ENCODE measurements around the gene COL7A1.

COL7A1 gene

GRCh38 chr3:48637305-48637704 is 42.2 kb upstream of the COL7A1 start:
- Histone ChIP-seq H3K9me3 (replicated peaks in 1 of 2; ENCODE audit: control insufficient read depth in 2 of 2, insufficient read depth in 1 of 2, low read depth in 1 of 2, low read length in 2 of 2) (no peaks in the 10 kb centered on the region), H3K4me1 (ENCODE audit: control insufficient read depth in 2 of 2, insufficient read depth in 1 of 2, low read depth in 1 of 2, low read length in 2 of 2) (peaks cover 13 to 22% of the 10 kb centered on the region in 2 donors), H2BK12ac (ENCODE audit: low read length) (no peak overlapping the region), H3K27ac (replicated peaks; ENCODE audit: low read length) (no peak overlapping the region), H3K18ac (ENCODE audit: low read length) (no peak overlapping the region), H3K14ac (ENCODE audit: low read length) (no peak overlapping the region), H3K4ac (ENCODE audit: low read length) (no peak overlapping the region), H3K4me2 (ENCODE audit: insufficient read depth, low read length, poor library complexity, severe bottlenecking) (no peak overlapping the region), H3K36me3 (replicated peaks in 1 of 2; ENCODE audit: control insufficient read depth in 2 of 2, insufficient read depth in 2 of 2, low read length in 2 of 2) (peaks cover 35 to 65% of the 10 kb centered on the region in 2 donors), H2AFZ (ENCODE audit: low read length) (no peak overlapping the region), H2AK5ac (ENCODE audit: low read depth, low read length) (no peak overlapping the region), H2BK120ac (ENCODE audit: low read depth, low read length) (no peak overlapping the region), H4K91ac (ENCODE audit: low read depth, low read length, poor library complexity) (no peak overlapping the region), H3K27me3 (ENCODE audit: control insufficient read depth in 3 of 3, insufficient read depth in 3 of 3, low read depth in 1 of 3, low read length in 3 of 3) (no peaks in the 10 kb centered on the region), H3K79me1 (ENCODE audit: low read depth, low read length) (peaks cover 8% of the 10 kb centered on the region), H4K8ac (ENCODE audit: low read depth, low read length) (no peak overlapping the region), H3K4me3 (ENCODE audit: low read length in 2 of 2) (no peak overlapping the region), H3K23ac (ENCODE audit: low read depth, low read length, poor library complexity) (no peak overlapping the region), H3K9ac (ENCODE audit: low read depth, low read length, poor library complexity) (no peak overlapping the region), H2BK5ac (ENCODE audit: low read length) (no peak overlapping the region), H2BK15ac (ENCODE audit: low read length) (no peak overlapping the region)
- no CpG with 5 or more reads among the region's 6 CpGs for WGBS, 2 donors (ENCODE audit: extremely low coverage in 2 of 2, insufficient read length in 2 of 2, insufficient replicate concordance in 1 of 2)
- DNase-seq (ENCODE audit: low spot score), result no peak

GRCh38 chr3:48636149-48636655 is 41.1 kb upstream of the COL7A1 start:
- H3K4me1 ChIP-seq (ENCODE audit: control insufficient read depth in 2 of 2, insufficient read depth in 1 of 2, low read depth in 1 of 2, low read length in 2 of 2), result peaks cover 13 to 22% of the 10 kb centered on the region in 2 donors
- H2BK120ac ChIP-seq (ENCODE audit: low read depth, low read length), result no peak overlapping the region
- H3K36me3 ChIP-seq (replicated peaks in 1 of 2; ENCODE audit: control insufficient read depth in 2 of 2, insufficient read depth in 2 of 2, low read length in 2 of 2), result peaks cover 34 to 65% of the 10 kb centered on the region in 2 donors
- H3K14ac ChIP-seq (ENCODE audit: low read length), result no peak overlapping the region
- H3K4me3 ChIP-seq (ENCODE audit: low read length in 2 of 2), result peak overlapping the region; percentile 82 to 83
- DNase-seq (ENCODE audit: low spot score), result no peak
- peak overlapping the region; percentile 95 for H2AFZ ChIP-seq (ENCODE audit: low read length)
- peaks cover 8% of the 10 kb centered on the region for H3K79me1 ChIP-seq (ENCODE audit: low read depth, low read length)
- H3K9ac ChIP-seq (ENCODE audit: low read depth, low read length, poor library complexity), result no peak overlapping the region
- no CpG with 5 or more reads among the region's 10 CpGs for WGBS, 2 donors (ENCODE audit: extremely low coverage in 2 of 2, insufficient read length in 2 of 2, insufficient replicate concordance in 1 of 2)
- H3K4ac ChIP-seq (ENCODE audit: low read length), result no peak overlapping the region
- no peak overlapping the region for H2BK5ac ChIP-seq (ENCODE audit: low read length)
- no peaks in the 10 kb centered on the region for H3K27me3 ChIP-seq (ENCODE audit: control insufficient read depth in 3 of 3, insufficient read depth in 3 of 3, low read depth in 1 of 3, low read length in 3 of 3)
- no peaks in the 10 kb centered on the region for H3K9me3 ChIP-seq (replicated peaks in 1 of 2; ENCODE audit: control insufficient read depth in 2 of 2, insufficient read depth in 1 of 2, low read depth in 1 of 2, low read length in 2 of 2)
- H4K91ac ChIP-seq (ENCODE audit: low read depth, low read length, poor library complexity), result no peak overlapping the region
- peak overlapping the region; percentile 70 for H3K4me2 ChIP-seq (ENCODE audit: insufficient read depth, low read length, poor library complexity, severe bottlenecking)
- H2BK15ac ChIP-seq (ENCODE audit: low read length), result no peak overlapping the region
- H3K23ac ChIP-seq (ENCODE audit: low read depth, low read length, poor library complexity), result peak overlapping the region; percentile 45
- peak overlapping the region; percentile 90 for H3K27ac ChIP-seq (replicated peaks; ENCODE audit: low read length)
- H4K8ac ChIP-seq (ENCODE audit: low read depth, low read length), result no peak overlapping the region
- H2AK5ac ChIP-seq (ENCODE audit: low read depth, low read length), result peak overlapping the region; percentile 18
- H3K18ac ChIP-seq (ENCODE audit: low read length), result peak overlapping the region; percentile 1
- no peak overlapping the region for H2BK12ac ChIP-seq (ENCODE audit: low read length)

- peak within 1 kb of the TSS; percentile 90 for H3K27ac ChIP-seq (replicated peaks; ENCODE audit: low read length)
- peaks cover 11% of the 10 kb centered on the region for H3K79me1 ChIP-seq (ENCODE audit: low read depth, low read length)
- no peak within 1 kb of the TSS for H2BK12ac ChIP-seq (ENCODE audit: low read length)
- peak within 1 kb of the TSS; percentile 95 for H2AFZ ChIP-seq (ENCODE audit: low read length)
- peak within 1 kb of the TSS; percentile 84 for H3K14ac ChIP-seq (ENCODE audit: low read length)
- H3K36me3 ChIP-seq (replicated peaks in 1 of 2; ENCODE audit: control insufficient read depth in 2 of 2, insufficient read depth in 2 of 2, low read length in 2 of 2), result peaks cover 40 to 65% of the 10 kb centered on the region in 2 donors
- H3K23ac ChIP-seq (ENCODE audit: low read depth, low read length, poor library complexity), result peak within 1 kb of the TSS; percentile 97
- peak; percentile 98 for DNase-seq (ENCODE audit: low spot score)
- H2BK5ac ChIP-seq (ENCODE audit: low read length), result peak within 1 kb of the TSS; percentile 88
- H3K18ac ChIP-seq (ENCODE audit: low read length), result peak within 1 kb of the TSS; percentile 99
- H4K8ac ChIP-seq (ENCODE audit: low read depth, low read length), result no peak within 1 kb of the TSS
- peak within 1 kb of the TSS; percentile 65 for H2BK15ac ChIP-seq (ENCODE audit: low read length)
- peak within 1 kb of the TSS; percentile 97 for H3K9ac ChIP-seq (ENCODE audit: low read depth, low read length, poor library complexity)
- no peak within 1 kb of the TSS for H2BK120ac ChIP-seq (ENCODE audit: low read depth, low read length)
- H3K27me3 ChIP-seq (ENCODE audit: control insufficient read depth in 3 of 3, insufficient read depth in 3 of 3, low read depth in 1 of 3, low read length in 3 of 3), result no peaks in the 10 kb centered on the region
- H4K91ac ChIP-seq (ENCODE audit: low read depth, low read length, poor library complexity), result no peak within 1 kb of the TSS
- peak within 1 kb of the TSS; percentile 95 for H3K4me2 ChIP-seq (ENCODE audit: insufficient read depth, low read length, poor library complexity, severe bottlenecking)
- H3K4ac ChIP-seq (ENCODE audit: low read length), result no peak within 1 kb of the TSS
- H3K9me3 ChIP-seq (replicated peaks in 1 of 2; ENCODE audit: control insufficient read depth in 2 of 2, insufficient read depth in 1 of 2, low read depth in 1 of 2, low read length in 2 of 2), result no peaks in the 10 kb centered on the region
- WGBS, 2 donors (ENCODE audit: extremely low coverage in 2 of 2, insufficient read length in 2 of 2, insufficient replicate concordance in 1 of 2), result no CpG with 5 or more reads among the region's 68 CpGs
- H3K4me3 ChIP-seq (ENCODE audit: low read length in 2 of 2), result peak within 1 kb of the TSS; percentile 82 to 94
- H2AK5ac ChIP-seq (ENCODE audit: low read depth, low read length), result peak within 1 kb of the TSS; percentile 76
- peaks cover 13 to 22% of the 10 kb centered on the region in 2 donors for H3K4me1 ChIP-seq (ENCODE audit: control insufficient read depth in 2 of 2, insufficient read depth in 1 of 2, low read depth in 1 of 2, low read length in 2 of 2)
Measured at GRCh38 chr3:48635222-48636021, 40.3 kb upstream of the COL7A1 start, which contains the start of gene SLC26A6. Gene SLC26A6, minus strand, starts transcription at chr3:48635461. Its CDS starts 68 bp downstream, at chr3:48635393.

- Histone ChIP-seq H3K4me3 (ENCODE audit: low read length in 2 of 2) (peak overlapping the region; percentile 82 to 94), H2AK5ac (ENCODE audit: low read depth, low read length) (peak overlapping the region; percentile 76), H2AFZ (ENCODE audit: low read length) (peak overlapping the region; percentile 95), H4K91ac (ENCODE audit: low read depth, low read length, poor library complexity) (no peak overlapping the region), H2BK15ac (ENCODE audit: low read length) (peak overlapping the region; percentile 65), H3K9ac (ENCODE audit: low read depth, low read length, poor library complexity) (peak overlapping the region; percentile 97), H3K4ac (ENCODE audit: low read length) (no peak overlapping the region), H2BK5ac (ENCODE audit: low read length) (peak overlapping the region; percentile 71), H3K36me3 (replicated peaks in 1 of 2; ENCODE audit: control insufficient read depth in 2 of 2, insufficient read depth in 2 of 2, low read length in 2 of 2) (peaks cover 43 to 65% of the 10 kb centered on the region in 2 donors), H3K18ac (ENCODE audit: low read length) (peak overlapping the region; percentile 99), H3K79me1 (ENCODE audit: low read depth, low read length) (peaks cover 11% of the 10 kb centered on the region), H2BK120ac (ENCODE audit: low read depth, low read length) (no peak overlapping the region), H3K4me2 (ENCODE audit: insufficient read depth, low read length, poor library complexity, severe bottlenecking) (peak overlapping the region; percentile 95), H2BK12ac (ENCODE audit: low read length) (no peak overlapping the region), H4K8ac (ENCODE audit: low read depth, low read length) (no peak overlapping the region), H3K14ac (ENCODE audit: low read length) (peak overlapping the region; percentile 63), H3K27ac (replicated peaks; ENCODE audit: low read length) (peak overlapping the region; percentile 76), H3K23ac (ENCODE audit: low read depth, low read length, poor library complexity) (peak overlapping the region; percentile 97), H3K9me3 (replicated peaks in 1 of 2; ENCODE audit: control insufficient read depth in 2 of 2, insufficient read depth in 1 of 2, low read depth in 1 of 2, low read length in 2 of 2) (no peaks in the 10 kb centered on the region), H3K27me3 (ENCODE audit: control insufficient read depth in 3 of 3, insufficient read depth in 3 of 3, low read depth in 1 of 3, low read length in 3 of 3) (no peaks in the 10 kb centered on the region), H3K4me1 (ENCODE audit: control insufficient read depth in 2 of 2, insufficient read depth in 1 of 2, low read depth in 1 of 2, low read length in 2 of 2) (peaks cover 13 to 22% of the 10 kb centered on the region in 2 donors)
- WGBS, 2 donors (ENCODE audit: extremely low coverage in 2 of 2, insufficient read length in 2 of 2, insufficient replicate concordance in 1 of 2), result no CpG with 5 or more reads among the region's 30 CpGs
- DNase-seq (ENCODE audit: low spot score), result peak; percentile 38
Measured at GRCh38 chr3:48634661-48635221, 39.6 kb upstream of the COL7A1 start.
